ENCODE data around the gene TMEM101. TPM values are rescaled to one million over a fixed set of nuclear protein-coding genes. Genes with fewer than 3 reads are reported as not detected.
"Not testable (repeated sequence)": the region's sequence is repeated elsewhere in the genome, so short reads cannot be mapped to it uniquely, and the experiment has no call there.

Gene TMEM101
- total and polyA plus RNA-seq, 9 donors: 19.9 to 35.3 (median 23.5) TPM

GRCh38 chr17:44038604-44039011, 23.8 kb upstream of the TMEM101 start:
- Histone ChIP-seq H3K4me1 (ENCODE audit: insufficient read depth) (no peaks in the 10 kb centered on the region), H3K27ac (no peak overlapping the region), H3K27me3 (no peaks in the 10 kb centered on the region), H3K4me3 (no peak overlapping the region), H3K9me3 (no peaks in the 10 kb centered on the region), H3K36me3 (no peaks in the 10 kb centered on the region)
- WGBS, 3 donors: 83 to 85% (median 85%) methylated on average over 3 of the region's 3 CpGs
- TF ChIP-seq CTCF (IDR thresholded peaks at IDR 0.05) (no peak), EP300 (IDR thresholded peaks at IDR 0.05) (no peak), POLR2A (IDR thresholded peaks at IDR 0.05) (no peak)
- DNase-seq: no peak
- intact Hi-C loops (cut with DNase I): no loop called here

GRCh38 chr17:44037471-44037870, 22.7 kb upstream of the TMEM101 start:
- no peaks in the 10 kb centered on the region for H3K4me1 ChIP-seq (ENCODE audit: insufficient read depth)
- no peak for DNase-seq
- no peak for TF ChIP-seq EP300 (IDR thresholded peaks at IDR 0.05)
- TF ChIP-seq POLR2A (IDR thresholded peaks at IDR 0.05): no peak
- no peak for TF ChIP-seq CTCF (IDR thresholded peaks at IDR 0.05)
- no peaks in the 10 kb centered on the region for H3K36me3 ChIP-seq
- intact Hi-C loops (cut with DNase I): no loop called here
- H3K9me3 ChIP-seq: no peaks in the 10 kb centered on the region
- H3K4me3 ChIP-seq: no peak overlapping the region
- H3K27me3 ChIP-seq: no peaks in the 10 kb centered on the region
- WGBS, 3 donors: 83 to 95% (median 90%) methylated on average over 2 of the region's 2 CpGs
- no peak overlapping the region for H3K27ac ChIP-seq

GRCh38 chr17:44034688-44035087, 19.9 kb upstream of the TMEM101 start:
- H3K36me3 ChIP-seq; DNase-seq; intact Hi-C loops (cut with DNase I); H3K4me1 ChIP-seq (ENCODE audit: insufficient read depth); H3K27me3 ChIP-seq; H3K4me3 ChIP-seq; H3K9me3 ChIP-seq; H3K27ac ChIP-seq: not testable (repeated sequence)
- no CpG with 5 or more reads among the region's 3 CpGs for WGBS, 3 donors

- no peak overlapping the region for H3K27ac ChIP-seq
- H3K9me3 ChIP-seq: no peaks in the 10 kb centered on the region
- no peak for DNase-seq
- no peak overlapping the region for H3K4me3 ChIP-seq
- H3K36me3 ChIP-seq: no peaks in the 10 kb centered on the region
- no peaks in the 10 kb centered on the region for H3K27me3 ChIP-seq
- TF ChIP-seq CTCF (IDR thresholded peaks at IDR 0.05): no peak
- no peak for TF ChIP-seq EP300 (IDR thresholded peaks at IDR 0.05)
- no peak for TF ChIP-seq POLR2A (IDR thresholded peaks at IDR 0.05)
- no peaks in the 10 kb centered on the region for H3K4me1 ChIP-seq (ENCODE audit: insufficient read depth)
- intact Hi-C loops (cut with DNase I): no loop called here
- WGBS, 3 donors: 75 to 84% (median 82%) methylated on average over 3 of the region's 3 CpGs
Observed at GRCh38 chr17:44033861-44034408, 19.2 kb upstream of the TMEM101 start.

- 81 to 91% (median 89%) methylated on average over 3 of the region's 3 CpGs for WGBS, 3 donors
- DNase-seq: no peak
- Histone ChIP-seq H3K4me1 (ENCODE audit: insufficient read depth) (no peaks in the 10 kb centered on the region), H3K27ac (no peak overlapping the region), H3K4me3 (no peak overlapping the region), H3K9me3 (no peaks in the 10 kb centered on the region), H3K27me3 (no peaks in the 10 kb centered on the region), H3K36me3 (no peaks in the 10 kb centered on the region)
- intact Hi-C loops (cut with DNase I): no loop called here
- TF ChIP-seq EP300 (IDR thresholded peaks at IDR 0.05): no peak
- no peak for TF ChIP-seq CTCF (IDR thresholded peaks at IDR 0.05)
- TF ChIP-seq POLR2A (IDR thresholded peaks at IDR 0.05): no peak
Observed at GRCh38 chr17:44030482-44030881, 15.7 kb upstream of the TMEM101 start.
